ENCODE measurements around the gene RBL1. TPM values are rescaled to one million over a fixed set of nuclear protein-coding genes. Genes with fewer than 3 reads are reported as not detected.
A peak's percentile ranks its signal among the peaks of the same experiment; 100 is the strongest.

Gene RBL1
- total RNA-seq, 1 experiment from 2014 or later: 20.6 TPM

DNA sequence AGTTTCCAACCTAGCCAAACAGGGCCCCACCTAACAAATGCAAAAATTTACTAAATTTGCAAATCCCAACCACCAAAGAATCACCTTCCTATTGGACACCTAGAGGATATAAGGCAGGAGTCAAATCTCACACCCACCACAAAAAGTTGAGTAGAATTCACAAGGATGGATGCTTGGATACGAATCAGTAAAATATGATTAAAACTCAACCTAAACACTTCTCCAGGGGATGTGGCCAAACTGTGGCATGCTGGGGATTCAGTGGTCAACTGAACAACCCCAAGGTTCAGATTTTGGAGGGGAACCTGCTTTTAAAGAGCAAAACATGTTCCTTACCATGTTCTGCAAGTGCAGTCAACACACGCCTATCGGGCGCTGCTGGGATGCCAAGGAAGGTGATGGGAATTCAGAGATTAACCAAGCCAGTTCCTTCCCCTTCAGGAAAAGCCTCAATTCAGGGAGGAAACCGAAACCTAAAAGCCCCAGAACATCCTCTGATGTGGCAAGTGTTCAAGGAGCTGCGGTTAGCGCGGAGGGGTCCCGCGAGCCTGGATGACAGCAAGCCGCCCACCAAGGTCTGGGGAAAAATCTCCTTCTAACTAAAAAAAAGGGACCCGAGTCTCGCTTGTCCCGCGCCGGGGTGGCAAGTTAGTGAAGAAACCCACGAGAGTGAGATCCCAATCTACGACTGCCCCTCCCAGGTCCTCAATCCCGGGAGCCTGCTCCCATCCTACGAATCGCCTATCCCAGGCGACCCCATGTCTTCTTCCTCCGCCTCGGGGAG is 145.2 kb downstream of the RBL1 start:
- peak; percentile 46 for DNase-seq (ENCODE audit: low read depth)

Other genes starting within 250 kb of the RBL1 start
- not detected in 2 replicates for gene TLDC2, start 219.9 kb downstream of the RBL1 start, total RNA-seq (2014; rRNA removed; shearing (Covaris generic))
- 12.7 and 18.3 TPM in 2 replicates for gene SAMHD1, start 144.3 kb downstream of the RBL1 start, total RNA-seq (2014; rRNA removed; shearing (Covaris generic))
- gene RPN2, start 83.3 kb upstream of the RBL1 start, total RNA-seq (2014; rRNA removed; shearing (Covaris generic)): 187 and 191 TPM in 2 replicates
- 0.11 TPM in 1 of 2 replicates, not detected in the other for gene MROH8, start 83.6 kb upstream of the RBL1 start, total RNA-seq (2014; rRNA removed; shearing (Covaris generic))
- gene GHRH, start 165.8 kb upstream of the RBL1 start, total RNA-seq (2014; rRNA removed; shearing (Covaris generic)): not detected in 2 replicates
- 11.5 and 14.2 TPM in 2 replicates for gene MANBAL, start 193.7 kb upstream of the RBL1 start, total RNA-seq (2014; rRNA removed; shearing (Covaris generic))

Measured in Daoy (cell line).